GM23338 (cell line): ENCODE measurements around the gene PXMP2. TPM values are rescaled to one million over a fixed set of nuclear protein-coding genes. Genes with fewer than 3 reads are reported as not detected.

ENCODE experiments used
- ATAC-seq: fragments of 200-7000 bp; cut with Tn5 transposase; 3 replicates; pipeline ENCODE4 v1.9.1; 2020
- DNase-seq: peaks from one replicate; pipeline ENCODE4 v3.0.0-alpha.2; 2015; ENCODE audit warnings: low spot score
- H2AFZ ChIP-seq: fragments of 200-600 bp; sonication (generic); 2 replicates; pipeline ENCODE4 v1.8.0; 2016; ENCODE audit warnings: antibody characterized with exemption, mild to moderate bottlenecking, moderate library complexity
- H3F3A ChIP-seq: fragments of 200-600 bp; sonication (generic); replicated peaks from 2 replicates; pipeline ENCODE4 v1.8.0; 2017; ENCODE audit warnings: antibody characterized with exemption, mixed run types, low read depth
- H3K27ac ChIP-seq: fragments of 200-600 bp; sonication (generic); 2 replicates; pipeline ENCODE4 v1.6.1; 2016; ENCODE audit warnings: low read depth
- H3K27me3 ChIP-seq: fragments of 200-600 bp; sonication (generic); 2 replicates; pipeline ENCODE4 v1.8.0; 2016; ENCODE audit warnings: mild to moderate bottlenecking, mixed run types, moderate library complexity; ENCODE audit not compliant: insufficient read depth
- H3K36me3 ChIP-seq: fragments of 200-600 bp; sonication (generic); 2 replicates; pipeline ENCODE4 v1.8.0; 2016; ENCODE audit warnings: mild to moderate bottlenecking; ENCODE audit not compliant: insufficient read depth
- H3K4me1 ChIP-seq: fragments of 200-600 bp; sonication (generic); 2 replicates; pipeline ENCODE4 v1.8.0; 2016; ENCODE audit warnings: mild to moderate bottlenecking, moderate library complexity; ENCODE audit not compliant: insufficient read depth
- H3K4me2 ChIP-seq: fragments of 200-600 bp; sonication (generic); 2 replicates; pipeline ENCODE4 v1.7.1; 2017; ENCODE audit warnings: mixed run types
- H3K4me3 ChIP-seq: fragments of 200-600 bp; sonication (generic); 2 replicates; pipeline ENCODE4 v1.6.1; 2016; ENCODE audit warnings: mixed run types
- H3K79me2 ChIP-seq: fragments of 200-600 bp; sonication (generic); replicated peaks from 2 replicates; pipeline ENCODE4 v1.8.0; 2017; ENCODE audit warnings: mild to moderate bottlenecking; ENCODE audit not compliant: insufficient read depth
- H3K9me2 ChIP-seq: fragments of 200-600 bp; sonication (generic); 2 replicates; pipeline ENCODE4 v1.8.0; 2017; ENCODE audit not compliant: insufficient read depth
- H4K20me1 ChIP-seq: fragments of 200-600 bp; sonication (generic); replicated peaks from 2 replicates; pipeline ENCODE4 v1.8.0; 2017; ENCODE audit warnings: mild to moderate bottlenecking; ENCODE audit not compliant: insufficient read depth
- H3K27ac Mint-ChIP-seq: 2 replicates; pipeline ENCODE4 v1.8.0; 2020; ENCODE audit warnings: inconsistent platforms, mild to moderate bottlenecking, moderate library complexity, mixed read lengths
- H3K27me3 Mint-ChIP-seq: 3 replicates; pipeline ENCODE4 v1.8.0; 2022; ENCODE audit warnings: low read depth, mild to moderate bottlenecking, moderate library complexity, mixed read lengths, inconsistent platforms; ENCODE audit not compliant: insufficient read depth, poor library complexity
- H3K36me3 Mint-ChIP-seq: 3 replicates; pipeline ENCODE4 v1.8.0; 2021; ENCODE audit warnings: low read depth, mild to moderate bottlenecking, inconsistent platforms, moderate library complexity, mixed read lengths
- H3K4me1 Mint-ChIP-seq: 3 replicates; pipeline ENCODE4 v1.8.0; 2020; ENCODE audit warnings: mild to moderate bottlenecking, inconsistent platforms, mixed read lengths
- H3K4me3 Mint-ChIP-seq: 3 replicates; pipeline ENCODE4 v1.8.0; 2021; ENCODE audit warnings: moderate library complexity, mild to moderate bottlenecking, inconsistent platforms, mixed read lengths
- H3K9me3 Mint-ChIP-seq: 3 replicates; pipeline ENCODE4 v1.8.0; 2020; ENCODE audit warnings: moderate library complexity, mild to moderate bottlenecking, inconsistent platforms, mixed read lengths
- CREB1 ChIP-seq: fragments of 250-450 bp; sonication (Bioruptor Pico); IDR thresholded peaks from 2 replicates; pipeline ENCODE4 v1.5.0; 2020; ENCODE audit warnings: low read depth, mild to moderate bottlenecking, moderate library complexity
- CTCF ChIP-seq, 2 experiments: fragments of 200-600 bp in 1 of 2; sonication (generic) in 1 of 2; conservative IDR thresholded peaks; 2 replicates each; pipeline versions ENCODE4 v1.5.1 to v1.6.1; 2016 to 2017; ENCODE audit warnings: antibody characterized with exemption in 2 of 2, low read depth in 2 of 2, mild to moderate bottlenecking in 2 of 2, moderate library complexity in 1 of 2
- EZH2 ChIP-seq: fragments of 200-600 bp; sonication (generic); IDR thresholded peaks from one replicate; pipeline ENCODE4 v1.8.0; 2017; ENCODE audit warnings: antibody characterized with exemption, mild to moderate bottlenecking, low read depth; ENCODE audit not compliant: unreplicated experiment
- EZH2phosphoT487 ChIP-seq: fragments of 200-600 bp; sonication (generic); IDR thresholded peaks from one replicate; pipeline ENCODE4 v1.8.1; 2018; ENCODE audit warnings: antibody characterized with exemption; ENCODE audit not compliant: unreplicated experiment
- JUNB ChIP-seq: IDR thresholded peaks from one replicate; pipeline ENCODE4 v1.6.1; 2016; ENCODE audit warnings: antibody characterized with exemption; ENCODE audit not compliant: unreplicated experiment
- NANOG ChIP-seq: IDR thresholded peaks from 2 replicates; pipeline ENCODE4 v1.6.1; 2016; ENCODE audit warnings: antibody characterized with exemption, borderline replicate concordance
- POLR2AphosphoS5 ChIP-seq: IDR thresholded peaks from 2 replicates; pipeline ENCODE4 v1.6.1; 2016; ENCODE audit warnings: antibody characterized with exemption, low read depth
- STAT1 ChIP-seq: IDR thresholded peaks from one replicate; pipeline ENCODE4 v1.6.1; 2016; ENCODE audit warnings: antibody characterized with exemption; ENCODE audit not compliant: unreplicated experiment
- ZNF114 ChIP-seq: fragments of 250-450 bp; sonication (Bioruptor Pico); IDR thresholded peaks from 2 replicates; pipeline ENCODE4 v1.5.0; 2020; ENCODE audit warnings: mild to moderate bottlenecking, moderate library complexity
- ZNF331 ChIP-seq: fragments of 250-450 bp; sonication (Bioruptor Pico); IDR thresholded peaks from 2 replicates; pipeline ENCODE4 v1.5.0; 2020; ENCODE audit warnings: low read depth, mild to moderate bottlenecking, moderate library complexity
- ZNF462 ChIP-seq: fragments of 250-450 bp; sonication (Bioruptor Pico); IDR thresholded peaks from 2 replicates; pipeline ENCODE4 v1.5.0; 2020; ENCODE audit warnings: mild to moderate bottlenecking, moderate library complexity
- polyA plus RNA-seq: library from polyadenylated mRNA; unstranded; fragments of >200 nt; fragmentation: Nextera tagmentation; extraction: Ambion mirVana; gene quantifications from 2 replicates; pipeline ENCODE4 v1.2.1, GENCODE V29; 2016
- total RNA-seq: library from RNA; depleted of rRNA; stranded (reverse); fragments of >200 nt; shearing (Covaris generic); gene quantifications from 2 replicates; pipeline ENCODE4 v1.2.3, GENCODE V29; 2014
- TF ChIP-seq, protein P1 (sequence below): IDR thresholded peaks from one replicate; pipeline ENCODE4 v1.6.1; 2018; ENCODE audit warnings: antibody characterized with exemption; ENCODE audit not compliant: unreplicated experiment
- TF ChIP-seq, protein P2 (sequence below): IDR thresholded peaks from 2 replicates; pipeline ENCODE4 v1.6.1; 2016; ENCODE audit warnings: antibody characterized with exemption

The PXMP2 gene
- total and polyA plus RNA-seq, 2 experiments from 2014 or later: 17.3 to 19.7 TPM

DNA sequence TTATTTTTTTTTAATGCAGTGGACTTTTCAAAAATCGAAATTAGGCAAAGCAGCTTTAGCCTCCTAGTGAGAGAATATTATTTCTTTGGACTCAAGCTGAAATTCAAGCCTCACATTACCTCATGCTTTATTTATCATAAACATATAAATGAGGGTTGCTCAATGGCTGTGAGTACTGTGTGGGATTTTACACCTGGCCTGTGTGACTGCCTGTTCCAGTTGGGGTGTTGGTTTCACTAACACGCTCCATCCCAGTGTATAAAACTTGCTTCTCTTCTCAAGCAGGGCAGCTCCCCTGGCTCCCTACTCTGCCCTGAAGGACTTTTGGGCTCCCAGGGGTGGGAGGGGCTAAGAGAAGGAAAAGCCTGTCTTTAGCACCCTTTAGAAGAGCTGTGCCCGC lies 59.2 kb downstream of the PXMP2 start:
- TF ChIP-seq, protein P1, sequence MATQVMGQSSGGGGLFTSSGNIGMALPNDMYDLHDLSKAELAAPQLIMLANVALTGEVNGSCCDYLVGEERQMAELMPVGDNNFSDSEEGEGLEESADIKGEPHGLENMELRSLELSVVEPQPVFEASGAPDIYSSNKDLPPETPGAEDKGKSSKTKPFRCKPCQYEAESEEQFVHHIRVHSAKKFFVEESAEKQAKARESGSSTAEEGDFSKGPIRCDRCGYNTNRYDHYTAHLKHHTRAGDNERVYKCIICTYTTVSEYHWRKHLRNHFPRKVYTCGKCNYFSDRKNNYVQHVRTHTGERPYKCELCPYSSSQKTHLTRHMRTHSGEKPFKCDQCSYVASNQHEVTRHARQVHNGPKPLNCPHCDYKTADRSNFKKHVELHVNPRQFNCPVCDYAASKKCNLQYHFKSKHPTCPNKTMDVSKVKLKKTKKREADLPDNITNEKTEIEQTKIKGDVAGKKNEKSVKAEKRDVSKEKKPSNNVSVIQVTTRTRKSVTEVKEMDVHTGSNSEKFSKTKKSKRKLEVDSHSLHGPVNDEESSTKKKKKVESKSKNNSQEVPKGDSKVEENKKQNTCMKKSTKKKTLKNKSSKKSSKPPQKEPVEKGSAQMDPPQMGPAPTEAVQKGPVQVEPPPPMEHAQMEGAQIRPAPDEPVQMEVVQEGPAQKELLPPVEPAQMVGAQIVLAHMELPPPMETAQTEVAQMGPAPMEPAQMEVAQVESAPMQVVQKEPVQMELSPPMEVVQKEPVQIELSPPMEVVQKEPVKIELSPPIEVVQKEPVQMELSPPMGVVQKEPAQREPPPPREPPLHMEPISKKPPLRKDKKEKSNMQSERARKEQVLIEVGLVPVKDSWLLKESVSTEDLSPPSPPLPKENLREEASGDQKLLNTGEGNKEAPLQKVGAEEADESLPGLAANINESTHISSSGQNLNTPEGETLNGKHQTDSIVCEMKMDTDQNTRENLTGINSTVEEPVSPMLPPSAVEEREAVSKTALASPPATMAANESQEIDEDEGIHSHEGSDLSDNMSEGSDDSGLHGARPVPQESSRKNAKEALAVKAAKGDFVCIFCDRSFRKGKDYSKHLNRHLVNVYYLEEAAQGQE: no peak
- TF ChIP-seq CREB1 (CRISPR knock-in tag) (no peak), ZNF331 (no peak), ZNF114 (CRISPR knock-in tag) (no peak), JUNB (no peak), EZH2phosphoT487 (no peak), POLR2AphosphoS5 (no peak), STAT1 (no peak), ZNF462 (CRISPR knock-in tag) (no peak), NANOG (no peak), EZH2 (no peak), CTCF (conservative IDR thresholded peaks at IDR 0.05; ENCODE audit: low read depth in 2 of 2) (no peak)
- TF ChIP-seq, protein P2, sequence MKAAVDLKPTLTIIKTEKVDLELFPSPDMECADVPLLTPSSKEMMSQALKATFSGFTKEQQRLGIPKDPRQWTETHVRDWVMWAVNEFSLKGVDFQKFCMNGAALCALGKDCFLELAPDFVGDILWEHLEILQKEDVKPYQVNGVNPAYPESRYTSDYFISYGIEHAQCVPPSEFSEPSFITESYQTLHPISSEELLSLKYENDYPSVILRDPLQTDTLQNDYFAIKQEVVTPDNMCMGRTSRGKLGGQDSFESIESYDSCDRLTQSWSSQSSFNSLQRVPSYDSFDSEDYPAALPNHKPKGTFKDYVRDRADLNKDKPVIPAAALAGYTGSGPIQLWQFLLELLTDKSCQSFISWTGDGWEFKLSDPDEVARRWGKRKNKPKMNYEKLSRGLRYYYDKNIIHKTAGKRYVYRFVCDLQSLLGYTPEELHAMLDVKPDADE: no peak
- H4K20me1 ChIP-seq: peaks cover 26% of the 10 kb centered on the region
- peaks cover 92% of the 10 kb centered on the region for H3K36me3 Mint-ChIP-seq

More for the DNA sequence above, 59.2 kb downstream of the PXMP2 start:
- Histone ChIP-seq H3K4me1 (no peaks in the 10 kb centered on the region), H3F3A (no peaks in the 10 kb centered on the region), H2AFZ (no peak overlapping the region), H3K27ac (no peak overlapping the region), H3K4me2 (no peak overlapping the region), H3K4me3 (no peak overlapping the region), H3K79me2 (peaks cover 31% of the 10 kb centered on the region), H3K27me3 (no peaks in the 10 kb centered on the region), H3K9me2 (no peaks in the 10 kb centered on the region), H3K36me3 (peaks cover 44% of the 10 kb centered on the region)
- peaks cover 9% of the 10 kb centered on the region for H3K27me3 Mint-ChIP-seq
- DNase-seq (no peak), ATAC-seq (no peak)
- H3K9me3 Mint-ChIP-seq: no peaks in the 10 kb centered on the region
- H3K4me3 Mint-ChIP-seq: no peak overlapping the region
- H3K27ac Mint-ChIP-seq: no peak overlapping the region
- H3K4me1 Mint-ChIP-seq: no peaks in the 10 kb centered on the region
